Kidney (tissue), 14 donors: ENCODE data around the gene RFX7. TPM values are rescaled to one million over a fixed set of nuclear protein-coding genes. Genes with fewer than 3 reads are reported as not detected.
A peak's percentile ranks its signal among the peaks of the same experiment; 100 is the strongest.

ENCODE experiments used
- DNase-seq, 5 donors: peaks; one replicate each; pipeline ENCODE4 v3.0.0-alpha.2; 2013 to 2020
- FAIRE-seq: peaks from 2 replicates; lab custom pipeline; 2012; peaks lifted over from hg19 to GRCh38; lab: Jason Lieb, UNC
- H3K27ac ChIP-seq, 2 donors: one replicate each; pipeline ENCODE4 v1.7.0; 2013; ENCODE audit warnings: low read depth in 2 of 2, low read length in 2 of 2, inconsistent platforms in 1 of 2
- H3K27me3 ChIP-seq: one replicate; pipeline ENCODE4 v1.7.1; 2013; ENCODE audit warnings: low read length, inconsistent platforms; ENCODE audit not compliant: control insufficient read depth, insufficient read depth
- H3K36me3 ChIP-seq, 3 donors: one replicate each; pipeline versions ENCODE4 v1.7.0 to v1.7.1; 2013; ENCODE audit warnings: low read length in 3 of 3, control low read depth in 1 of 3, inconsistent platforms in 1 of 3; ENCODE audit not compliant: insufficient read depth in 3 of 3, control insufficient read depth in 2 of 3
- H3K4me1 ChIP-seq, 3 donors: one replicate each; pipeline versions ENCODE4 v1.7.0 to v1.7.1; 2013; ENCODE audit warnings: low read length in 3 of 3, inconsistent platforms in 1 of 3, low read depth in 1 of 3; ENCODE audit not compliant: control insufficient read depth in 2 of 3, insufficient read depth in 2 of 3
- H3K4me3 ChIP-seq, 3 donors: one replicate each; pipeline versions ENCODE4 v1.7.0 to v1.8.1; 2013; ENCODE audit warnings: low read length in 3 of 3, control low read depth in 1 of 3, inconsistent platforms in 1 of 3
- H3K9ac ChIP-seq, 3 donors: one replicate each; pipeline versions ENCODE4 v1.7.0 to v1.7.1; 2013; ENCODE audit warnings: low read length in 3 of 3, control low read depth in 1 of 3, inconsistent platforms in 1 of 3
- H3K9me3 ChIP-seq, 3 donors: one replicate each; pipeline versions ENCODE4 v1.7.0 to v1.7.1; 2013; ENCODE audit warnings: low read length in 3 of 3, control low read depth in 1 of 3, inconsistent platforms in 1 of 3; ENCODE audit not compliant: control insufficient read depth in 2 of 3, insufficient read depth in 1 of 3
- intact Hi-C: fragments of 100-400 bp; cut with DNase I; formaldehyde crosslinking; loops from one replicate; pipeline ENCODE4 v1.11.1; 2022
- polyA plus RNA-seq: library from polyadenylated mRNA; stranded (reverse); fragments of 350-450 nt; fragmentation: Illumina TruSeq; extraction: RNeasy Lipid Tissue Mini Kit (QIAGEN cat#74804); gene quantifications from one replicate; pipeline ENCODE4 v1.2.3, GENCODE V29; 2014; ENCODE audit warnings: low read depth, low replicate concordance; ENCODE audit not compliant: insufficient read depth
- total RNA-seq: library from RNA; stranded (reverse); fragmentation: NEBNext Ultra II Directional; extraction: Animal tissue kit (Norgen Biotek cat#: 25700); gene quantifications from one replicate; pipeline ENCODE4 v1.2.1, GENCODE V29; 2021
- TF ChIP-seq, protein P1 (sequence below): IDR thresholded peaks from 3 replicates; pipeline ENCODE4 v1.5.1; 2012; ENCODE audit warnings: mild to moderate bottlenecking, moderate library complexity, borderline replicate concordance; ENCODE audit not compliant: insufficient read depth; ENCODE audit errors: extremely low read depth
- donor health status: control.
- donor health status: control.
- donor health status: control.
- donor health status: control.
- donor health status: control.
- donor health status: DM: yes; HTN: yes; CAD: no.
- donor health status: Normal renal cell carcinoma (clear cell type).

RFX7 gene
- total and polyA plus RNA-seq, 2 donors from 2014 or later, result 1.6 to 15.2 TPM

DNA sequence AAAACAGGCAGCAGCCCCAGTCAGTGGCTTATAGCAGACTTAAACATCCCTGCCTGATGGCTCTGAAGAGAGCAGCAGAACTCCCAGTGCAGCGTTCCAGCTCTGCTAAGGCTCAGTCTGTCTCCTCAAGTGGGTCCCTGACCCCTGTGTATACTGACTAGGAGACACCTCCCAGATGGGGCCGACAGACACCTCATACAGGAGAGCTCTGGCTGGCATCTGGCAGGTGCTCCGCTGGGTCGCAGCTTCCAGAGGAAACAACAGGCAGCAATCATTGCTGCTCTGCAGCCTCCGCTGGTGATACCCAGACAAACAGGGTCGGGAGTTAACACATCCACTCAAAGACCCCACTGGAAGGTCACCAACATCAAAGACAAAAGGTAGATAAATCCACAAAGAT is 93.5 kb downstream of the RFX7 start:
- Histone ChIP-seq H3K27ac (no peak overlapping the region), H3K9me3 (peaks cover 0 to 9% (median 0%) of the 10 kb centered on the region in 3 donors), H3K36me3 (no peaks in the 10 kb centered on the region), H3K4me1 (peaks cover 0 to 5% (median 0%) of the 10 kb centered on the region in 3 donors), H3K4me3 (no peak overlapping the region), H3K27me3 (no peaks in the 10 kb centered on the region), H3K9ac (no peak overlapping the region)
- FAIRE-seq (no peak), DNase-seq (peak in 1 of 5 donors; percentile 33)
- intact Hi-C loops, result no loop called here
- TF ChIP-seq, protein P1, sequence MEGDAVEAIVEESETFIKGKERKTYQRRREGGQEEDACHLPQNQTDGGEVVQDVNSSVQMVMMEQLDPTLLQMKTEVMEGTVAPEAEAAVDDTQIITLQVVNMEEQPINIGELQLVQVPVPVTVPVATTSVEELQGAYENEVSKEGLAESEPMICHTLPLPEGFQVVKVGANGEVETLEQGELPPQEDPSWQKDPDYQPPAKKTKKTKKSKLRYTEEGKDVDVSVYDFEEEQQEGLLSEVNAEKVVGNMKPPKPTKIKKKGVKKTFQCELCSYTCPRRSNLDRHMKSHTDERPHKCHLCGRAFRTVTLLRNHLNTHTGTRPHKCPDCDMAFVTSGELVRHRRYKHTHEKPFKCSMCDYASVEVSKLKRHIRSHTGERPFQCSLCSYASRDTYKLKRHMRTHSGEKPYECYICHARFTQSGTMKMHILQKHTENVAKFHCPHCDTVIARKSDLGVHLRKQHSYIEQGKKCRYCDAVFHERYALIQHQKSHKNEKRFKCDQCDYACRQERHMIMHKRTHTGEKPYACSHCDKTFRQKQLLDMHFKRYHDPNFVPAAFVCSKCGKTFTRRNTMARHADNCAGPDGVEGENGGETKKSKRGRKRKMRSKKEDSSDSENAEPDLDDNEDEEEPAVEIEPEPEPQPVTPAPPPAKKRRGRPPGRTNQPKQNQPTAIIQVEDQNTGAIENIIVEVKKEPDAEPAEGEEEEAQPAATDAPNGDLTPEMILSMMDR, result no peak

DNA sequence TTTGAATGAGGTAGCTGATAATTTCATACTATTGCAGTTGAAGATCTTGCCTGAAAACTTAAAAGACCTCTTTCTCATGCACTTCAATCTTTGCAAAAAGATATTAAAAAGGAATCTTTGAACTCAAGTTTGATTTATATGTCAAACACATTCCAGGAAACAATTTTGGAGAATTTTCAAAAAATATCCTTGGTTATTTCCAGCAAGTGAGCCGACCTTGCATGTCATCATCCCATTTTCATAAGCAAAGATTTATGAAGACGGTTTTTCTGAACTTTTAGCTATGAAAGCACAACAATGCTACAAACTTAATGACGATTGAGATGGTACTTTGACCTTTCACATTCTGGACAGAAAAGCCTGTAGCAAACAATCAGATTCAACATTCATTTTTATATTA is 95.6 kb downstream of the RFX7 start:
- Histone ChIP-seq H3K9me3 (peaks cover 0 to 7% (median 0%) of the 10 kb centered on the region in 3 donors), H3K27me3 (no peaks in the 10 kb centered on the region), H3K9ac (no peak overlapping the region), H3K4me3 (no peak overlapping the region), H3K27ac (no peak overlapping the region), H3K36me3 (no peaks in the 10 kb centered on the region), H3K4me1 (peaks cover 0 to 5% (median 0%) of the 10 kb centered on the region in 3 donors)
- TF ChIP-seq, protein P1, result no peak
- DNase-seq, result no peak
- no peak for FAIRE-seq
- intact Hi-C loops, result no loop called here

DNA sequence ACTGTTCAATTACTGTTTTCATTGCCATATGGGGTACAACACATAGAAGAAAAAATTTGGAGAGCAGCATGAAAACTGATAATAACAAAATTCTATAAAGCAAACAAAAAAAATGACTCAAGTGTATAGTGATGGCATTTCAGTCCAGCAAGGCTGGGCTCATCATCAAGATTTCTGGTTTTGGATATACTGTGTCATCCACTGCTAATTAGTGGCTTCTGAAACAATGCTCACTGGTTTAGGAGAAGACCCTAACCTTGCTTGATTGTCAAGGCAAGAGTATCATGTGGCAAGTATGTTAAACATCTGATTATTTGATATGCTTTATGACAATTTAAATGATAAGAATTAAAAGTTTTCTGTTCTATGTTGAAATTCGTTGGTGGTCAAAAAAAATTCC is 96.9 kb downstream of the RFX7 start:
- TF ChIP-seq, protein P1, result no peak
- Histone ChIP-seq H3K9ac (no peak overlapping the region), H3K4me3 (no peak overlapping the region), H3K4me1 (peaks cover 0 to 5% (median 0%) of the 10 kb centered on the region in 3 donors), H3K36me3 (no peaks in the 10 kb centered on the region), H3K9me3 (peaks cover 0 to 7% (median 0%) of the 10 kb centered on the region in 3 donors), H3K27ac (no peak overlapping the region), H3K27me3 (no peaks in the 10 kb centered on the region)
- intact Hi-C loops, result no loop called here
- no peak for DNase-seq
- FAIRE-seq, result no peak

DNA sequence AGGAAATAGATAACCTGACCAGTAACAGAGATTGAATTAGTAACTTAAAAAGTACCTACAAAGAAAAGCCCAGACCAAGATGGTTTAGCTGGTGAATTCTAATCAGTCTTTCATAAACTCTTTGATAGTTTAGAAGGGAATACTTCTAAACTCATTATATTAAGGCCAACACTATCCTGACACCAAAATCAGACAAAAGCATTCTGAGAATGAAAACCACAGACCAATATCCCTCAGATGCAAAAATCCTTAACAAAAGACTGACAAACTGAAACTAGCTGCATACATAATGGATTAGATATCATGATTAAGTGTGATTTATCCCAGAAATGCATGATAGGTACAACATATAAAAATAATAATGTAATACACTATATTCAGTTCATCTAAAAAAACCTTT is 115.6 kb downstream of the RFX7 start:
- no peak for FAIRE-seq
- H3K9ac ChIP-seq, result no peak overlapping the region
- no peak overlapping the region for H3K4me3 ChIP-seq
- intact Hi-C loops, result no loop called here
- H3K27me3 ChIP-seq, result no peaks in the 10 kb centered on the region
- H3K27ac ChIP-seq, result no peak overlapping the region
- TF ChIP-seq, protein P1, result no peak
- no peaks in the 10 kb centered on the region for H3K4me1 ChIP-seq
- H3K9me3 ChIP-seq, result peaks cover 5 to 11% (median 5%) of the 10 kb centered on the region in 3 donors
- H3K36me3 ChIP-seq, result peaks cover 0 to 4% (median 0%) of the 10 kb centered on the region in 3 donors
- DNase-seq, result no peak
